Fibroblast of skin of scalp (primary cell): ENCODE results near the gene TPPP.
A peak's percentile ranks its signal among the peaks of the same experiment; 100 is the strongest.

Source experiments
- DNase-seq: peaks from one replicate; pipeline ENCODE4 v3.0.0-alpha.2; 2013

TPPP gene

GRCh38 chr5:624118-624950 lies 68.8 kb downstream of the TPPP start:
- no peak for DNase-seq

- DNase-seq, result no peak
These were observed 69.6 kb downstream of the TPPP start for GRCh38 chr5:623531-623930.

GRCh38 chr5:622946-623522 lies 70.1 kb downstream of the TPPP start:
- DNase-seq, result no peak

- no peak for DNase-seq
These were observed 70.8 kb downstream of the TPPP start for GRCh38 chr5:622359-622758.

GRCh38 chr5:621341-621761 lies 71.8 kb downstream of the TPPP start:
- no peak for DNase-seq

GRCh38 chr5:620586-621180 lies 72.5 kb downstream of the TPPP start:
- DNase-seq, result no peak

GRCh38 chr5:620152-620551 lies 73.0 kb downstream of the TPPP start:
- no peak for DNase-seq

GRCh38 chr5:619444-619843 lies 73.7 kb downstream of the TPPP start:
- DNase-seq, result no peak

- no peak for DNase-seq
These were observed 74.7 kb downstream of the TPPP start for GRCh38 chr5:618450-618849.

GRCh38 chr5:617896-618295 lies 75.3 kb downstream of the TPPP start:
- no peak for DNase-seq

GRCh38 chr5:616484-617039 lies 76.6 kb downstream of the TPPP start:
- no peak for DNase-seq

GRCh38 chr5:612498-613424 lies 80.4 kb downstream of the TPPP start:
- DNase-seq, result no peak

- peak; percentile 87 for DNase-seq
These were observed 81.2 kb downstream of the TPPP start, which contains the start of gene CEP72 for GRCh38 chr5:611731-612486. CEP72 (plus strand) TSS chr5:612340; CDS start chr5:612362, 22 bp downstream.

- no peak for DNase-seq
These were observed 82.1 kb downstream of the TPPP start for GRCh38 chr5:610744-611730.

- no peak for DNase-seq
These were observed 83.0 kb downstream of the TPPP start for GRCh38 chr5:610011-610743.
